HL-60 (cell line): ENCODE results near the gene SLC12A5.

Source experiments
- CTCF ChIP-seq: IDR thresholded peaks from one replicate; pipeline ENCODE4 v1.5.1; 2011; ENCODE audit warnings: low read length, control low read depth, inconsistent platforms; ENCODE audit not compliant: insufficient read depth
- GABPA ChIP-seq: IDR thresholded peaks from 2 replicates; pipeline ENCODE4 v1.6.1; 2012; ENCODE audit warnings: low read depth

- TF ChIP-seq CTCF (no peak), GABPA (no peak)
These were observed 8.0 kb downstream of the SLC12A5 start for GRCh38 chr20:46037036-46037435.
